PFSK-1 (cell line): ENCODE data around the gene DAB2IP.

Experiments used
- FOXP2 ChIP-seq: optimal IDR thresholded peaks from 2 replicates; pipeline ENCODE3; 2011; ENCODE audit warnings: borderline replicate concordance, control low read depth, inconsistent platforms; ENCODE audit not compliant: insufficient read depth; ENCODE audit errors: extremely low read length, extremely low read depth
- POLR2AphosphoS5 ChIP-seq: IDR thresholded peaks from 2 replicates; pipeline ENCODE4 v1.6.1; 2012; ENCODE audit warnings: low read depth, mild to moderate bottlenecking, control low read depth, low read length, moderate library complexity
- TAF1 ChIP-seq: IDR thresholded peaks from 2 replicates; pipeline ENCODE4 v1.6.1; 2012; ENCODE audit warnings: low read length, control low read depth, borderline replicate concordance; ENCODE audit not compliant: insufficient read depth
- TF ChIP-seq, protein P1 (sequence below), 2 experiments: IDR thresholded peaks; 2 replicates each; pipeline versions ENCODE4 v1.6.1 to v1.8.0; 2011 to 2012; ENCODE audit warnings: low read depth in 2 of 2, low read length in 2 of 2, control low read depth in 1 of 2, inconsistent platforms in 1 of 2, mild to moderate bottlenecking in 1 of 2, moderate library complexity in 1 of 2; ENCODE audit not compliant: insufficient read depth in 1 of 2

DNA sequence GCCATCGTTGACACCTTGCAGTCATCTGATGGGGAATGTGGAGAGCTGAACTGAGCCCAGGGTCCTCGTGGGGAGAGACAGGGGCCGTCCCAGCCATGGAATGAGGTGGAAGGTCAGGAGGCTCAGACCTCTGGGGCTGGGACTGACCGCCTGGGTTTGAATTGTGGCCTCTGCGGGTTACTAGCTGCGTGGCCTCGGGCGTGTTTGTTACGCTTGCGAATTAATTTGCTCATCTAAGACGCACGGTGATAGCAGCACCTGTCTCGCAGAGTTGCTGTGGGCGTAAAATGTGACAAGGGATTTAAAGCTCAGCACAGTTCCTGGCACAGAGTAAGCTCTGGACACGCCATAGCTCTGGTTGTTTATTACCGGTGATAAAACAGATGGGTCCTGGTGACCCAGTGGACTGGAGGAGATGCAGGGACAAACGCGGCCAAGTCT lies 19.4 kb upstream of the DAB2IP start:
- TF ChIP-seq TAF1 = no peak
- no peak for TF ChIP-seq FOXP2
- TF ChIP-seq, protein P1, sequence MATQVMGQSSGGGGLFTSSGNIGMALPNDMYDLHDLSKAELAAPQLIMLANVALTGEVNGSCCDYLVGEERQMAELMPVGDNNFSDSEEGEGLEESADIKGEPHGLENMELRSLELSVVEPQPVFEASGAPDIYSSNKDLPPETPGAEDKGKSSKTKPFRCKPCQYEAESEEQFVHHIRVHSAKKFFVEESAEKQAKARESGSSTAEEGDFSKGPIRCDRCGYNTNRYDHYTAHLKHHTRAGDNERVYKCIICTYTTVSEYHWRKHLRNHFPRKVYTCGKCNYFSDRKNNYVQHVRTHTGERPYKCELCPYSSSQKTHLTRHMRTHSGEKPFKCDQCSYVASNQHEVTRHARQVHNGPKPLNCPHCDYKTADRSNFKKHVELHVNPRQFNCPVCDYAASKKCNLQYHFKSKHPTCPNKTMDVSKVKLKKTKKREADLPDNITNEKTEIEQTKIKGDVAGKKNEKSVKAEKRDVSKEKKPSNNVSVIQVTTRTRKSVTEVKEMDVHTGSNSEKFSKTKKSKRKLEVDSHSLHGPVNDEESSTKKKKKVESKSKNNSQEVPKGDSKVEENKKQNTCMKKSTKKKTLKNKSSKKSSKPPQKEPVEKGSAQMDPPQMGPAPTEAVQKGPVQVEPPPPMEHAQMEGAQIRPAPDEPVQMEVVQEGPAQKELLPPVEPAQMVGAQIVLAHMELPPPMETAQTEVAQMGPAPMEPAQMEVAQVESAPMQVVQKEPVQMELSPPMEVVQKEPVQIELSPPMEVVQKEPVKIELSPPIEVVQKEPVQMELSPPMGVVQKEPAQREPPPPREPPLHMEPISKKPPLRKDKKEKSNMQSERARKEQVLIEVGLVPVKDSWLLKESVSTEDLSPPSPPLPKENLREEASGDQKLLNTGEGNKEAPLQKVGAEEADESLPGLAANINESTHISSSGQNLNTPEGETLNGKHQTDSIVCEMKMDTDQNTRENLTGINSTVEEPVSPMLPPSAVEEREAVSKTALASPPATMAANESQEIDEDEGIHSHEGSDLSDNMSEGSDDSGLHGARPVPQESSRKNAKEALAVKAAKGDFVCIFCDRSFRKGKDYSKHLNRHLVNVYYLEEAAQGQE (IDR thresholded peaks at IDR 0.05; ENCODE audit: insufficient read depth in 1 of 2, low read depth in 2 of 2, low read length in 2 of 2) = no peak
- TF ChIP-seq POLR2AphosphoS5 = no peak
